Measurements from ENCODE around the gene KRTAP5-4. TPM values are rescaled to one million over a fixed set of nuclear protein-coding genes. Genes with fewer than 3 reads are reported as not detected.
A peak's percentile ranks its signal among the peaks of the same experiment; 100 is the strongest.

Gene KRTAP5-4
- total and polyA plus RNA-seq, 2 experiments from 2014 or later = not detected

DNA sequence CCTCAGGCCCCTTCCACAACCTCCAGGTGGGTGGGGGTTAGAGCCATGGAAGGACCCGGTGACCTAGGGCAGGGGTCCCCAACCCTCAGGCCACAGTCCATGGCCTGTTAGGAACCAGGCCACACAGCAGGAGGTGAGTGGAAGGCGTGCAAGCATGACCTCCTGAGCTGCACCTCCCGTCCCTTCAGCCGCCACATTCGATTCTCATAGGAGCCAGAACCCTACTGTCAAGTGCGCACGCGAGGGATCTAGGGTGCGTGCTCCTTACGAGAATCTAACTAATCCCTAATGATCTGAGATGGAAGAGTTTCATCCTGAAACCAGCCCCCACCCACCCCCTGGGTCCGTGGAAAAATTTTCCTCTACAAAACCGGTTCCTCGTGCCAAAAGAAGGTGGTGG, 3.6 kb upstream of the KRTAP5-4 start:
- TF ChIP-seq EZH2 (IDR thresholded peaks at IDR 0.05; ENCODE audit: insufficient read depth, poor library complexity, severe bottlenecking) (no peak), EZH2phosphoT487 (IDR thresholded peaks at IDR 0.05; ENCODE audit: insufficient read depth, low read depth) (no peak)
- WGBS, 2 experiments (ENCODE audit: low coverage in 1 of 2, low lambda C conversion rate in 2 of 2, missing lambda C conversion rate in 2 of 2) = 55 to 59% methylated on average over 12 to 13 of the region's 13 CpGs

DNA sequence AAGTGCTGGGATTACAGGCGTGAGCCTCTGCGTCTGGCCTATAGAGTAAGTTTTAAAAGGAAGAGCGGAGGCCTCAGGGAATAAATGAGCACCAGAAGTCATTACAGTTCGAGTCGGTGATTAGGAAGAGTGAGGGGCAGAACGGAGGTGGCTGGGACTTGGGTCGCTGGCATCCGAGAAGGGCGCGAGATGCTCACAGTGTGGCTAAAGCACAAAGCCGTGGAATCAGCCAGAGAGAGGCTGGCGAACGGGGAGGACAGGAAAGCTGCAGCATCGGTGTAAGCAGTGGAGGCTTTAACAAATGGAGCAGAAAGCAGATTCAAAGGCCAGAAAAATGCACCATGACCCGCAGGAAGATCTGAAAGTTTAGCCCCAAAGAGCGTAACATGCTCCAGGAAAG, 2.7 kb upstream of the KRTAP5-4 start:
- no peak overlapping the region for H3K4me3 ChIP-seq
- no peak overlapping the region for H3K27ac ChIP-seq
- H2AFZ ChIP-seq = no peak overlapping the region
- no peak for TF ChIP-seq EZH2phosphoT487 (IDR thresholded peaks at IDR 0.05; ENCODE audit: insufficient read depth, low read depth)
- TF ChIP-seq EZH2 (IDR thresholded peaks at IDR 0.05; ENCODE audit: insufficient read depth, poor library complexity, severe bottlenecking) = no peak
- in situ Hi-C loops (cut with MboI) = no loop called here
- no peaks in the 10 kb centered on the region for H3K9me2 ChIP-seq (ENCODE audit: insufficient read depth)
- H4K20me1 ChIP-seq (ENCODE audit: insufficient read depth) = no peaks in the 10 kb centered on the region
- H3K4me1 ChIP-seq (ENCODE audit: insufficient read depth) = no peaks in the 10 kb centered on the region
- no peak overlapping the region for H3K4me2 ChIP-seq (ENCODE audit: unreplicated experiment)
- no peaks in the 10 kb centered on the region for H3F3A ChIP-seq (ENCODE audit: insufficient read depth)
- 60% methylated on average over 16 of the region's 16 CpGs for WGBS, 2 experiments (ENCODE audit: low coverage in 1 of 2, low lambda C conversion rate in 2 of 2, missing lambda C conversion rate in 2 of 2)
- H3K79me2 ChIP-seq (ENCODE audit: insufficient read depth) = no peaks in the 10 kb centered on the region
- no peaks in the 10 kb centered on the region for H3K36me3 ChIP-seq (ENCODE audit: low read depth)
- peaks cover 65% of the 10 kb centered on the region for H3K27me3 ChIP-seq (replicated peaks; ENCODE audit: insufficient read depth)
- H3K9ac ChIP-seq = no peak overlapping the region
- no peak for DNase-seq
- no peaks in the 10 kb centered on the region for H3K9me3 ChIP-seq (ENCODE audit: low read depth)

More for the DNA sequence above, 3.6 kb upstream of the KRTAP5-4 start:
- Histone ChIP-seq H3K79me2 (ENCODE audit: insufficient read depth) (no peaks in the 10 kb centered on the region), H3F3A (ENCODE audit: insufficient read depth) (no peaks in the 10 kb centered on the region), H2AFZ (no peak overlapping the region), H3K27ac (no peak overlapping the region), H3K36me3 (ENCODE audit: low read depth) (no peaks in the 10 kb centered on the region), H3K4me2 (ENCODE audit: unreplicated experiment) (no peak overlapping the region), H4K20me1 (ENCODE audit: insufficient read depth) (no peaks in the 10 kb centered on the region), H3K9me3 (ENCODE audit: low read depth) (no peaks in the 10 kb centered on the region), H3K9ac (no peak overlapping the region), H3K4me1 (ENCODE audit: insufficient read depth) (no peaks in the 10 kb centered on the region), H3K27me3 (replicated peaks; ENCODE audit: insufficient read depth) (peaks cover 64% of the 10 kb centered on the region), H3K4me3 (no peak overlapping the region), H3K9me2 (ENCODE audit: insufficient read depth) (no peaks in the 10 kb centered on the region)
- in situ Hi-C loops (cut with MboI) = no loop called here
- DNase-seq = no peak

DNA sequence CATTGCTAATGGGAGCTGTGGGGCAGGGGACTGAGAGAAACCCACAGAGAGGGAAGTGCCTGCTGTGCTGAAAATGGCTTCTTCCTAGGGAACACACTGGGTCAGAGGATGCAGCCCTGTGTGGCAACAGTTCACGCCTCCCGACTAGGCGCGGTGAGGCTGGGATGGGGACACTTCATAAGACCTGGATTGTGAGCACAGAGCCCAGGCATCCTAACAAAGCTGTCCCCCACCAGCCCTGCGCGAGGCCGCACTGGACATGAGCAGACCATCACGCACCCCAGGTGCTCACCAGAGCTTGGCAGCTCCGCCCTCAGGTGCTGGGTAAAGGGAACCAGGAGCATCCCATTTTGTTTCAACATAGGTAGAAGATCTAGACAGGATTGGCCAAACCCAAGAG, 1.8 kb upstream of the KRTAP5-4 start:
- 42 to 47% methylated on average over 9 of the region's 9 CpGs for WGBS, 2 experiments (ENCODE audit: low coverage in 1 of 2, low lambda C conversion rate in 2 of 2, missing lambda C conversion rate in 2 of 2)
- H3K9me2 ChIP-seq (ENCODE audit: insufficient read depth) = no peaks in the 10 kb centered on the region
- no peaks in the 10 kb centered on the region for H3K79me2 ChIP-seq (ENCODE audit: insufficient read depth)
- no peak for TF ChIP-seq EZH2phosphoT487 (IDR thresholded peaks at IDR 0.05; ENCODE audit: insufficient read depth, low read depth)
- no peak for TF ChIP-seq EZH2 (IDR thresholded peaks at IDR 0.05; ENCODE audit: insufficient read depth, poor library complexity, severe bottlenecking)
- H3K4me3 ChIP-seq = no peak overlapping the region
- H3K9me3 ChIP-seq (ENCODE audit: low read depth) = no peaks in the 10 kb centered on the region
- H4K20me1 ChIP-seq (ENCODE audit: insufficient read depth) = no peaks in the 10 kb centered on the region
- no peaks in the 10 kb centered on the region for H3K36me3 ChIP-seq (ENCODE audit: low read depth)
- H3K27ac ChIP-seq = no peak overlapping the region
- H3K9ac ChIP-seq = no peak overlapping the region
- H2AFZ ChIP-seq = no peak overlapping the region
- no peak overlapping the region for H3K4me2 ChIP-seq (ENCODE audit: unreplicated experiment)
- DNase-seq = no peak
- H3F3A ChIP-seq (ENCODE audit: insufficient read depth) = no peaks in the 10 kb centered on the region
- H3K27me3 ChIP-seq (replicated peaks; ENCODE audit: insufficient read depth) = peaks cover 61% of the 10 kb centered on the region
- no peaks in the 10 kb centered on the region for H3K4me1 ChIP-seq (ENCODE audit: insufficient read depth)
- in situ Hi-C loops (cut with MboI) = no loop called here

DNA sequence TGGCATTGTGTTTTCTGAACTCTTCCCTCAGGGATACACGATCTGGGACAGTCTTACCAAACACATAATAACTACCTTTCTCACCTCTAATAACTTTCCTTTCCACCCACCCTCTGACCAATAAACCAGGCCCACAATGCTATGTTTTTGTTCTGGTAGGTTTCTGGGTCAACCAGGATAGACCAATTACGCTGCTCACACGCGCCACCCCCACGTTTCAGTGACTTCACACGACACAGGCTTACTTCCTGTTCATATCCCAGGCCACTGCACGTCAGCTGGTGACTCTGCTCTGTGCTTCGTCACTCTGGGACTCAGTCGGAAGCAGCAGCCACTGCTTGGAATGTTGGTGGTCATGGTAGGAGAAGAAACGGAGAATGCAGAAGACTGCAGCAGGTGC, 2.5 kb downstream of the KRTAP5-4 start:
- Histone ChIP-seq H3K4me1 (ENCODE audit: insufficient read depth) (no peaks in the 10 kb centered on the region), H3K36me3 (ENCODE audit: low read depth) (no peaks in the 10 kb centered on the region), H3F3A (ENCODE audit: insufficient read depth) (no peaks in the 10 kb centered on the region), H3K27ac (no peak overlapping the region), H3K9me3 (ENCODE audit: low read depth) (no peaks in the 10 kb centered on the region), H3K79me2 (ENCODE audit: insufficient read depth) (no peaks in the 10 kb centered on the region), H2AFZ (no peak overlapping the region), H3K4me3 (no peak overlapping the region), H4K20me1 (ENCODE audit: insufficient read depth) (no peaks in the 10 kb centered on the region), H3K27me3 (replicated peaks; ENCODE audit: insufficient read depth) (peaks cover 45% of the 10 kb centered on the region), H3K9ac (no peak overlapping the region), H3K4me2 (ENCODE audit: unreplicated experiment) (no peak overlapping the region), H3K9me2 (ENCODE audit: insufficient read depth) (no peaks in the 10 kb centered on the region)
- DNase-seq = peak; percentile 34
- TF ChIP-seq EZH2phosphoT487 (IDR thresholded peaks at IDR 0.05; ENCODE audit: insufficient read depth, low read depth) = no peak
- 26 to 33% methylated on average over 10 of the region's 10 CpGs for WGBS, 2 experiments (ENCODE audit: low coverage in 1 of 2, low lambda C conversion rate in 2 of 2, missing lambda C conversion rate in 2 of 2)
- in situ Hi-C loops (cut with MboI) = no loop called here

DNA sequence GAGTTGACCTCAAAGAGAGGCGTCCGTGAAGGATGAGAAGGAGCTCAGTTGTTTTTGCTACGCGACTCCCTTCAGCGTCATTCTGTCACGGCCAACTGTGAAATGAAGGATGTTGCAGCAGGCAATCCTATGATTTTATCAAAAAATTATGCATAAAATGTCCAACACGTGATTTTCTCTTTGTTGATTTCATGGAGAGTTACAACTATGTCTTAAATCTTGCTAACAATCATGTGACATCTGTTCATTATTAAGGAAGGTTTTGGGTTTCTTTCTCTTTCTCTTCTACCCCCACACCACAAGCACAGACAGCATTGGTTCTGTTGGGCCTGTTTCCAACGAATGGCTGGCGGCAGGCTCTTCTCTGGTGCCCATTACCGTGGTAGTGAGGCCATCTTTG, 3.7 kb downstream of the KRTAP5-4 start:
- TF ChIP-seq EZH2phosphoT487 (IDR thresholded peaks at IDR 0.05; ENCODE audit: insufficient read depth, low read depth) (no peak), EZH2 (IDR thresholded peaks at IDR 0.05; ENCODE audit: insufficient read depth, poor library complexity, severe bottlenecking) (no peak)
- Histone ChIP-seq H3K27me3 (replicated peaks; ENCODE audit: insufficient read depth) (peaks cover 38% of the 10 kb centered on the region; the same call in 1 of the 2 replicates), H3K27ac (no peak overlapping the region), H3F3A (ENCODE audit: insufficient read depth) (no peaks in the 10 kb centered on the region), H3K4me2 (ENCODE audit: unreplicated experiment) (no peak overlapping the region), H3K4me3 (no peak overlapping the region), H3K9me2 (ENCODE audit: insufficient read depth) (no peaks in the 10 kb centered on the region), H3K4me1 (ENCODE audit: insufficient read depth) (no peaks in the 10 kb centered on the region), H3K9ac (no peak overlapping the region), H3K79me2 (ENCODE audit: insufficient read depth) (no peaks in the 10 kb centered on the region), H3K36me3 (ENCODE audit: low read depth) (no peaks in the 10 kb centered on the region), H3K9me3 (ENCODE audit: low read depth) (no peaks in the 10 kb centered on the region), H4K20me1 (ENCODE audit: insufficient read depth) (no peaks in the 10 kb centered on the region), H2AFZ (no peak overlapping the region)
- DNase-seq = peak; percentile 14
- in situ Hi-C loops (cut with MboI) = no loop called here
- 8 to 9% methylated on average over 10 of the region's 10 CpGs for WGBS, 2 experiments (ENCODE audit: low coverage in 1 of 2, low lambda C conversion rate in 2 of 2, missing lambda C conversion rate in 2 of 2)

Measured in GM23248 (cell line).